Neural progenitor cell (in vitro differentiated cells): ENCODE measurements around the gene LSP1. TPM values are rescaled to one million over a fixed set of nuclear protein-coding genes. Genes with fewer than 3 reads are reported as not detected.
A peak's percentile ranks its signal among the peaks of the same experiment; 100 is the strongest.

Experiments
- DNase-seq: peaks from one replicate; pipeline ENCODE4 v3.0.0-alpha.2; 2016; ENCODE audit warnings: low spot score
- H2AFZ ChIP-seq: fragments of 200-600 bp; sonication (generic); replicated peaks from 2 replicates; pipeline ENCODE4 v1.6.1; 2016; ENCODE audit warnings: antibody characterized with exemption
- H3F3A ChIP-seq: fragments of 200-600 bp; sonication (generic); 2 replicates; pipeline ENCODE4 v1.6.1; 2016; ENCODE audit warnings: antibody characterized with exemption, low read depth
- H3K27ac ChIP-seq: fragments of 200-600 bp; sonication (generic); 2 replicates; pipeline ENCODE4 v1.5.1; 2016; ENCODE audit warnings: mild to moderate bottlenecking
- H3K27me3 ChIP-seq: fragments of 200-600 bp; sonication (generic); 2 replicates; pipeline ENCODE4 v1.6.1; 2016; ENCODE audit warnings: mild to moderate bottlenecking, moderate library complexity
- H3K36me3 ChIP-seq: fragments of 200-600 bp; sonication (generic); 2 replicates; pipeline ENCODE4 v1.5.1; 2016
- H3K4me1 ChIP-seq: fragments of 200-600 bp; sonication (generic); 2 replicates; pipeline ENCODE4 v1.6.1; 2016; ENCODE audit warnings: mixed run types
- H3K4me2 ChIP-seq: fragments of 200-600 bp; sonication (generic); 2 replicates; pipeline ENCODE4 v1.6.1; 2016
- H3K4me3 ChIP-seq: fragments of 200-600 bp; sonication (generic); 2 replicates; pipeline ENCODE4 v1.5.1; 2016
- H3K79me2 ChIP-seq: fragments of 200-600 bp; sonication (generic); 2 replicates; pipeline ENCODE4 v1.6.1; 2016; ENCODE audit warnings: low read depth
- H3K9ac ChIP-seq: fragments of 200-600 bp; sonication (generic); 2 replicates; pipeline ENCODE4 v1.6.1; 2016
- H3K9me3 ChIP-seq: fragments of 200-600 bp; sonication (generic); 2 replicates; pipeline ENCODE4 v1.5.1; 2016; ENCODE audit warnings: low read depth
- H4K20me1 ChIP-seq: fragments of 200-600 bp; sonication (generic); 2 replicates; pipeline ENCODE4 v1.6.1; 2016; ENCODE audit warnings: low read depth
- H3K27ac Mint-ChIP-seq: 3 replicates; pipeline ENCODE4 v1.8.0; 2021; ENCODE audit warnings: mixed read lengths
- H3K27me3 Mint-ChIP-seq: 2 replicates; pipeline ENCODE4 v1.8.0; 2022; ENCODE audit warnings: low read depth, mild to moderate bottlenecking, inconsistent platforms, moderate library complexity, mixed read lengths; ENCODE audit not compliant: insufficient read depth
- H3K36me3 Mint-ChIP-seq: 3 replicates; pipeline ENCODE4 v1.8.0; 2021; ENCODE audit warnings: mixed read lengths
- H3K4me1 Mint-ChIP-seq: 3 replicates; pipeline ENCODE4 v1.8.0; 2021; ENCODE audit warnings: mixed read lengths
- H3K4me3 Mint-ChIP-seq: 3 replicates; pipeline ENCODE4 v1.8.0; 2021; ENCODE audit warnings: mild to moderate bottlenecking, moderate library complexity, mixed read lengths
- H3K9me3 Mint-ChIP-seq: 3 replicates; pipeline ENCODE4 v1.8.0; 2020; ENCODE audit warnings: mixed read lengths
- CTCF ChIP-seq: fragments of 200-600 bp; sonication (generic); IDR thresholded peaks from 2 replicates; pipeline ENCODE4 v1.5.1; 2017; ENCODE audit warnings: antibody characterized with exemption, mild to moderate bottlenecking
- EZH2 ChIP-seq: fragments of 200-600 bp; sonication (generic); IDR thresholded peaks from 2 replicates; pipeline ENCODE4 v1.6.1; 2017; ENCODE audit warnings: antibody characterized with exemption, mild to moderate bottlenecking, moderate library complexity
- EZH2phosphoT487 ChIP-seq: fragments of 200-600 bp; sonication (generic); IDR thresholded peaks from 2 replicates; pipeline ENCODE4 v1.6.1; 2017; ENCODE audit warnings: antibody characterized with exemption
- total RNA-seq: library from RNA; depleted of rRNA; stranded (reverse); fragments of >200 nt; gene quantifications from 2 replicates; pipeline ENCODE4 v1.2.3, GENCODE V29; 2015; ENCODE audit warnings: low replicate concordance

Gene LSP1
- total RNA-seq, 1 donor from 2014 or later: not detected

DNA sequence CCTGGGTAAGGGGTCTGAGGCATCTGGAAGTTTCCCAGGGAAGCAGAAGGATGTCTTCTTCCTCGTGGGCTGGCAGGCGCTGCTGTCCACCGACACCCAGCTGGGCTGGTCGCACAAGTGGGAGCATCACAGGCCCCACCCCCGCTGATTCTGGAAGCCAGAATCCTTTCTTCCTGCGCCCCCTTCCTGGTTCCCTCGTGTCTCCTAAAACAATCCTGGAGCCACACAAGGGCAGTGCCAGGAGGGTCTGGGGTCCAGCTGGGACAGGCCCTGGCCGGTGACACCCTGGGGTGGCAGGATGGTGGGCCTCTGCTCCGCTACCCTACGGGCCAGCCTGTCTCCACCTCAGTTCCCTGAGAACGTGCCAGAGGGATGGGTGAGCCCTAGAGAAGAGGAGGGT lies 4.2 kb downstream of the LSP1 start:
- H4K20me1 ChIP-seq: no peaks in the 10 kb centered on the region
- peaks cover 8% of the 10 kb centered on the region for H3K4me1 ChIP-seq
- H3K4me3 ChIP-seq: no peak overlapping the region
- Mint-ChIP-seq H3K4me3 (no peak overlapping the region), H3K9me3 (no peaks in the 10 kb centered on the region), H3K36me3 (no peaks in the 10 kb centered on the region), H3K27ac (no peak overlapping the region), H3K4me1 (no peaks in the 10 kb centered on the region), H3K27me3 (no peaks in the 10 kb centered on the region)
- no peak for TF ChIP-seq CTCF
- no peak for TF ChIP-seq EZH2
- TF ChIP-seq EZH2phosphoT487: no peak
- H3F3A ChIP-seq: no peaks in the 10 kb centered on the region
- no peak overlapping the region for H2AFZ ChIP-seq
- no peaks in the 10 kb centered on the region for H3K36me3 ChIP-seq
- no peaks in the 10 kb centered on the region for H3K79me2 ChIP-seq
- no peak overlapping the region for H3K9ac ChIP-seq
- H3K27me3 ChIP-seq: peaks cover 14% of the 10 kb centered on the region
- H3K9me3 ChIP-seq: no peaks in the 10 kb centered on the region
- no peak for DNase-seq
- H3K4me2 ChIP-seq: no peak overlapping the region
- no peak overlapping the region for H3K27ac ChIP-seq

DNA sequence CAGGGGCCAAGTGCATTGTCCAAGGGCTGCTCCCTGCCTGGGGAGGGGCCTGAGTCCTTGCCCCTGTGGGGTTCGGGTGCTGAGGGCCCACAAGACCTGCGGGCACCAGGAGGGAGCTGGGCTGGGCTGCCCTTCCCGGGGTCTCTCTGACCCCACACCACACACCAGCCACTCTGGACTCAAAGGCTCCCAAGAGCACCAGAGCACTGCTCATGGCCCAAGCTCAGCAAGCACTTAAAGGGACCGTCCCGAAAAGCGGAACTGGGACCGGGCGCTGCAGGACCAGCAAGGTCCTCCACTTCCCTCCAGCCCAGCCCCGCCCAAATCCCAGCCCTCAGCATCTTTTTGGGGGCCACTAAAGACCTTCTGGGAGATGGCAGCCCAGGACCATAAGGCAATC lies 5.3 kb downstream of the LSP1 start:
- Histone ChIP-seq H4K20me1 (no peaks in the 10 kb centered on the region), H3K4me3 (no peak overlapping the region), H3K36me3 (no peaks in the 10 kb centered on the region), H3K4me2 (no peak overlapping the region), H2AFZ (no peak overlapping the region), H3F3A (no peaks in the 10 kb centered on the region), H3K9me3 (no peaks in the 10 kb centered on the region), H3K27ac (no peak overlapping the region), H3K27me3 (peaks cover 14% of the 10 kb centered on the region), H3K9ac (no peak overlapping the region), H3K79me2 (no peaks in the 10 kb centered on the region), H3K4me1 (peaks cover 8% of the 10 kb centered on the region)
- Mint-ChIP-seq H3K9me3 (no peaks in the 10 kb centered on the region), H3K27ac (no peak overlapping the region), H3K27me3 (peaks cover 2% of the 10 kb centered on the region), H3K36me3 (no peaks in the 10 kb centered on the region), H3K4me1 (no peaks in the 10 kb centered on the region), H3K4me3 (no peak overlapping the region)
- TF ChIP-seq EZH2 (no peak), CTCF (no peak), EZH2phosphoT487 (no peak)
- no peak for DNase-seq

DNA sequence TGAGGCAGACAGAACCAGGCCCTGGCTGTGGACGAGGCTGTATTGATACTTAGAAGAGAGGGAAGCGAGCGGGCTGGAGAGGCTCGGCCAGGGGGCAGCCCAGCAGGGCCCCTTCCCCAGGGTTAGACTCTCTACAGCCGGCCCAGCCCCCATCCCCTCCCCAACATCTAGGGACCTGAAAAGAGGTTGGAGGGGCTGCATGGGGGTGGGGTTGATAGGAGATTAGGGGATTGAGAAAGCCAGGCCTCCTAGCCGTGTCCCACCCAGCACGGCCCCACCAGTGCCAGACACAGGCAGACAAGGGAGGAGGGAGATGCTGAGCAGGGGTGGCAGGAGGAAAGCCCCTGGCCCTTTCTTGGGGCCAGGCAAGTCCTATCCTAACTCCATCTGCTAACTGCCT lies 5.7 kb downstream of the LSP1 start:
- Mint-ChIP-seq H3K27me3 (peaks cover 2% of the 10 kb centered on the region), H3K36me3 (no peaks in the 10 kb centered on the region), H3K9me3 (no peaks in the 10 kb centered on the region), H3K4me1 (no peaks in the 10 kb centered on the region), H3K4me3 (no peak overlapping the region), H3K27ac (peak overlapping the region; percentile 58)
- Histone ChIP-seq H3K27me3 (peaks cover 14% of the 10 kb centered on the region), H3K4me2 (peak overlapping the region; percentile 13), H3K79me2 (no peaks in the 10 kb centered on the region), H2AFZ (no peak overlapping the region), H3K27ac (no peak overlapping the region), H3K9me3 (no peaks in the 10 kb centered on the region), H4K20me1 (no peaks in the 10 kb centered on the region), H3K4me3 (no peak overlapping the region), H3K9ac (no peak overlapping the region), H3K4me1 (peaks cover 8% of the 10 kb centered on the region), H3K36me3 (no peaks in the 10 kb centered on the region), H3F3A (no peaks in the 10 kb centered on the region)
- DNase-seq: no peak
- TF ChIP-seq CTCF (no peak), EZH2 (no peak), EZH2phosphoT487 (no peak)

- no peaks in the 10 kb centered on the region for H3K36me3 ChIP-seq
- no peak overlapping the region for H3K4me3 Mint-ChIP-seq
These were observed 6.1 kb downstream of the LSP1 start for GRCh38 chr11:1859004-1859403.

More at GRCh38 chr11:1859004-1859403, 6.1 kb downstream of the LSP1 start:
- Histone ChIP-seq H3K4me1 (peaks cover 12% of the 10 kb centered on the region), H4K20me1 (no peaks in the 10 kb centered on the region), H3K4me2 (peak overlapping the region; percentile 13), H3K9me3 (no peaks in the 10 kb centered on the region), H2AFZ (no peak overlapping the region), H3K4me3 (no peak overlapping the region), H3K27me3 (peaks cover 14% of the 10 kb centered on the region), H3K27ac (no peak overlapping the region), H3K79me2 (no peaks in the 10 kb centered on the region), H3F3A (no peaks in the 10 kb centered on the region), H3K9ac (no peak overlapping the region)
- no peak for DNase-seq
- no peaks in the 10 kb centered on the region for H3K36me3 Mint-ChIP-seq
- H3K4me1 Mint-ChIP-seq: peaks cover 3% of the 10 kb centered on the region
- TF ChIP-seq EZH2: no peak
- no peak for TF ChIP-seq CTCF
- H3K27ac Mint-ChIP-seq: peak overlapping the region; percentile 58
- peaks cover 2% of the 10 kb centered on the region for H3K27me3 Mint-ChIP-seq
- H3K9me3 Mint-ChIP-seq: no peaks in the 10 kb centered on the region
